Ovary (tissue), 9 donors: Measurements from ENCODE around the gene FARS2. TPM values are rescaled to one million over a fixed set of nuclear protein-coding genes. Genes with fewer than 3 reads are reported as not detected.

Experiments
- DNase-seq, 5 donors: peaks; one replicate each; pipeline ENCODE4 v3.0.0-alpha.2; 2019 to 2020
- H3K27ac ChIP-seq, 2 donors: fragments of 200-600 bp; one replicate each; pipeline versions ENCODE4 v1.5.1 to v1.8.0; 2019 to 2022
- H3K27me3 ChIP-seq: fragments of 200-600 bp; one replicate; pipeline ENCODE4 v1.8.0; 2022
- H3K36me3 ChIP-seq: fragments of 200-600 bp; sonication (generic); one replicate; pipeline ENCODE4 v1.5.1; 2019
- H3K4me1 ChIP-seq: one replicate; pipeline ENCODE4 v1.8.1; 2013; ENCODE audit warnings: mild to moderate bottlenecking, moderate library complexity; ENCODE audit not compliant: insufficient read depth
- H3K4me3 ChIP-seq: fragments of 200-600 bp; sonication (generic); one replicate; pipeline ENCODE4 v1.5.1; 2017
- H3K9me3 ChIP-seq, 2 donors: fragments of 200-600 bp in 1 of 2; sonication (generic) in 1 of 2; one replicate each; pipeline versions ENCODE4 v1.5.1 to v1.8.1; 2013 to 2019; ENCODE audit warnings: mild to moderate bottlenecking in 1 of 2, moderate library complexity in 1 of 2
- CTCF ChIP-seq, 3 donors: fragments of 450-650 bp in 2 of 3; fragments of 200-600 bp in 1 of 3; IDR thresholded peaks; one replicate each; pipeline versions ENCODE4 v1.5.1 to v1.8.0; 2016 to 2022; ENCODE audit warnings: antibody characterized with exemption in 3 of 3, mild to moderate bottlenecking in 1 of 3
- EP300 ChIP-seq: sonication (generic); formaldehyde crosslinking; IDR thresholded peaks from one replicate; pipeline ENCODE4 v1.6.1; 2017; ENCODE audit warnings: antibody characterized with exemption
- POLR2A ChIP-seq: fragments of 450-650 bp; IDR thresholded peaks from one replicate; pipeline ENCODE4 v1.6.1; 2017; ENCODE audit warnings: antibody characterized with exemption, mild to moderate bottlenecking, moderate library complexity
- WGBS, 3 donors: extraction: QIAGEN DNeasy Blood & Tissue Kit in 1 of 3; methylation state at CpG; one replicate each; pipeline versions ENCODE4 v1.1.5 to v1.1.7; 2013 to 2017; 5-methylcytosine and 5-hydroxymethylcytosine counted together
- intact Hi-C, 4 donors: fragments of 100-400 bp; cut with DNase I; formaldehyde crosslinking; loops; one replicate each; pipeline versions ENCODE4 v1.11.0 to v1.15.1; 2022 to 2023
- polyA plus RNA-seq, 2 donors: library from polyadenylated mRNA; stranded (reverse); fragments of 200-250 nt in 1 of 2; fragments of 350-450 nt in 1 of 2; fragmentation: Illumina TruSeq in 1 of 2; extraction: RNeasy Lipid Tissue Mini Kit (QIAGEN cat#74804) in 1 of 2; gene quantifications; one replicate each; pipeline ENCODE4 v1.2.3, GENCODE V29; 2013 to 2014
- total RNA-seq, 7 donors: library from RNA; depleted of rRNA in 2 of 7; stranded (reverse); fragments of >200 nt in 2 of 7; fragmentation: NEBNext Ultra II Directional in 3 of 7; extraction: Animal tissue kit (Norgen Biotek cat#: 25700) in 3 of 7; gene quantifications; one replicate each; pipeline versions ENCODE4 v1.1.0 to v1.2.4, GENCODE V29; 2016 to 2023
- donor health status: DM: no; HTN: no; CAD: no; lungs with moderate emphysema.
- donor health status: DM: no; HTN: no; CAD: no.
- donor health status: Bipolar disorder and iron deficiency.
- donor health status: DM: yes; HTN: yes; CAD: no.
- donor health status: DM: no; HTN: no; CAD: no.
- donor health status: DM: yes; HTN: yes; CAD: no.

Gene FARS2
- total and polyA plus RNA-seq, 9 donors, result 9.2 to 17.5 (median 11.0) TPM

DNA sequence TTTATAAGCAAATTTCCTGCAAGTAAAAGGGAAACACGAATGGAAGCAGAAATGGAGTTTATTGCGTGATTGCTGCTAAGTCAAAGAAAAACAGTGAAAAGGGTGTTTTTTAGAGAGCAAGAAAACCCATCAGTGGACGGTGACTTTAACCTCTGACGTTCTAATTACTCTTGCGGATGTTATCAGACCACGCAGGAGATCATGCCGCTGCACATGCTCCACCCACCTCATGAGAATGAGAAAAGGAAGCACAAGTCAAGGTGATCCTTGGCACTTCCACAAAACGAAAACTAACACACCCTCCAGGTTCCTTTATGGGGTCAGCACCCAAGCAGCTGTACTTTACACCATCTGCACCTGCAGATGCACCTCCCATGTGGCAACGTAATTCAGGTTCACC is 45.5 kb upstream of the FARS2 start:
- Histone ChIP-seq H3K27me3 (no peaks in the 10 kb centered on the region), H3K27ac (no peak overlapping the region), H3K4me3 (no peak overlapping the region), H3K9me3 (no peaks in the 10 kb centered on the region), H3K36me3 (no peaks in the 10 kb centered on the region), H3K4me1 (no peaks in the 10 kb centered on the region)
- intact Hi-C loops, result loop anchor here in 1 of 4 donors (10.0 kb wide), 1 partner anchor 49 kb away; the partner anchor contains the start of genes FARS2 and LYRM4
- WGBS, 3 donors, result 89 to 92% (median 91%) methylated on average over 9 of the region's 9 CpGs
- no peak for TF ChIP-seq EP300
- TF ChIP-seq POLR2A, result no peak
- TF ChIP-seq CTCF (IDR thresholded peaks at IDR 0.05), result no peak
- no peak for DNase-seq

GRCh38 chr6:5217356-5217755 is 44.0 kb upstream of the FARS2 start:
- no peak for DNase-seq
- Histone ChIP-seq H3K9me3 (no peaks in the 10 kb centered on the region), H3K36me3 (no peaks in the 10 kb centered on the region), H3K27me3 (no peaks in the 10 kb centered on the region), H3K4me3 (no peak overlapping the region), H3K4me1 (no peaks in the 10 kb centered on the region), H3K27ac (no peak overlapping the region)
- 68 to 79% (median 72%) methylated on average over 2 of the region's 2 CpGs for WGBS, 3 donors
- TF ChIP-seq CTCF (IDR thresholded peaks at IDR 0.05), result no peak
- TF ChIP-seq EP300, result no peak
- no peak for TF ChIP-seq POLR2A
- intact Hi-C loops, result loop anchor here in 1 of 4 donors (10.0 kb wide), 1 partner anchor 47 kb away; the partner anchor contains the start of genes FARS2 and LYRM4

DNA sequence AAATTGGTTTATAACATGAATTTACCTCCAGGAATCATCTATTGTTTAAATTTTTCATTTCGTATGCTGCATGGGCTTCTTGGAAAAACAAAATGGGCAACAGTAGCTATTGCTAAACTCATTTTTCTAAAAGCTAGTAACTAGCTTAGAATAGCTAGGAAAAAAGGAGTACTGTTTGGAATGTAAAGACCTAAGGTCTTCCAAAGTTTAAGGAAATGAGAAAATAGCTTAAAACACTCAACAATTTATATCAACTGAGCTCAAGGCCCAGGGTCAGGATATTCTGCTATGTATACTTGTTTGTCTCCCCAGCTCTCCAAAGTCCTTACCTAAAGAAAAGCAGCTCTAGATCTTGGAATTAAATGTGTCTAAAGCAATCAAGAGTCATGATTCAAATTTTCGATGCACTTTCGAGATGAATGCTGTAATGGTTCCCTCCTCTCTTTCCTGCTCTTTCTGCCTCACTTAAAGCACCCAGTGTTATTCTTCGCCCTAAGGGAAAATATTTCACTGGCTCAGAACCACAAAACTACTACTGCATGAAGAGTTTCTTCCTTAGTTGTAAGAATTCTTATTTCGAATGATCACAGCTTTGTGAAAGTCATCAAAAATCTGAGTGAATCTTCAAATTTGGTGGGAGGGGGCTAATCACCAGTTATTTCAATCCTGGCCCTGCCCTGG is 42.2 kb upstream of the FARS2 start:
- Histone ChIP-seq H3K27ac (no peak overlapping the region), H3K27me3 (no peaks in the 10 kb centered on the region), H3K4me3 (no peak overlapping the region), H3K36me3 (no peaks in the 10 kb centered on the region), H3K4me1 (no peaks in the 10 kb centered on the region), H3K9me3 (no peaks in the 10 kb centered on the region)
- intact Hi-C loops, result loop anchor here in 1 of 4 donors (10.0 kb wide), 1 partner anchor 46 kb away; the partner anchor contains the start of genes FARS2 and LYRM4
- 29 to 35% (median 33%) methylated on average over 5 of the region's 5 CpGs for WGBS, 3 donors
- TF ChIP-seq EP300, result no peak
- no peak for TF ChIP-seq CTCF (IDR thresholded peaks at IDR 0.05)
- no peak for TF ChIP-seq POLR2A
- no peak for DNase-seq

- H3K9me3 ChIP-seq, result no peaks in the 10 kb centered on the region
- H3K27me3 ChIP-seq, result no peaks in the 10 kb centered on the region
- DNase-seq, result no peak
- no peak for TF ChIP-seq CTCF (IDR thresholded peaks at IDR 0.05)
- TF ChIP-seq POLR2A, result no peak
- TF ChIP-seq EP300, result no peak
- no peak overlapping the region for H3K27ac ChIP-seq
- H3K4me3 ChIP-seq, result no peak overlapping the region
- intact Hi-C loops, result no loop called here
- WGBS, 3 donors, result 92 to 100% (median 95%) methylated on average over 1 of the region's 1 CpG
- H3K4me1 ChIP-seq, result no peaks in the 10 kb centered on the region
- H3K36me3 ChIP-seq, result no peaks in the 10 kb centered on the region
Observed at GRCh38 chr6:5220443-5220842, 40.9 kb upstream of the FARS2 start.
